ENCODE data around the gene AQP2.

- TF ChIP-seq, protein P1, sequence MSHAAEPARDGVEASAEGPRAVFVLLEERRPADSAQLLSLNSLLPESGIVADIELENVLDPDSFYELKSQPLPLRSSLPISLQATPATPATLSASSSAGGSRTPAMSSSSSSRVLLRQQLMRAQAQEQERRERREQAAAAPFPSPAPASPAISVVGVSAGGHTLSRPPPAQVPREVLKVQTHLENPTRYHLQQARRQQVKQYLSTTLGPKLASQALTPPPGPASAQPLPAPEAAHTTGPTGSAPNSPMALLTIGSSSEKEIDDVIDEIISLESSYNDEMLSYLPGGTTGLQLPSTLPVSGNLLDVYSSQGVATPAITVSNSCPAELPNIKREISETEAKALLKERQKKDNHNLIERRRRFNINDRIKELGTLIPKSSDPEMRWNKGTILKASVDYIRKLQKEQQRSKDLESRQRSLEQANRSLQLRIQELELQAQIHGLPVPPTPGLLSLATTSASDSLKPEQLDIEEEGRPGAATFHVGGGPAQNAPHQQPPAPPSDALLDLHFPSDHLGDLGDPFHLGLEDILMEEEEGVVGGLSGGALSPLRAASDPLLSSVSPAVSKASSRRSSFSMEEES (CRISPR knock-in tag; IDR thresholded peaks at IDR 0.05): no peak
- no peak for TF ChIP-seq RFX5 (IDR thresholded peaks at IDR 0.05; ENCODE audit: low read depth, low read length)
- TF ChIP-seq ZNF274 (CRISPR knock-in tag; IDR thresholded peaks at IDR 0.05): no peak
- TF ChIP-seq MED13 (CRISPR knock-in tag; IDR thresholded peaks at IDR 0.05): no peak
- no peak for TF ChIP-seq CTCF (CRISPR knock-in tag; IDR thresholded peaks at IDR 0.05)
- TF ChIP-seq, protein P2, sequence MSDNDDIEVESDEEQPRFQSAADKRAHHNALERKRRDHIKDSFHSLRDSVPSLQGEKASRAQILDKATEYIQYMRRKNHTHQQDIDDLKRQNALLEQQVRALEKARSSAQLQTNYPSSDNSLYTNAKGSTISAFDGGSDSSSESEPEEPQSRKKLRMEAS (IDR thresholded peaks at IDR 0.05): no peak
- TF ChIP-seq POLR2A (IDR thresholded peaks at IDR 0.05; ENCODE audit: insufficient read depth in 1 of 2, low read depth in 2 of 2, low read length in 2 of 2): no peak
- no peak for TF ChIP-seq POLR2AphosphoS5 (IDR thresholded peaks at IDR 0.05; ENCODE audit: low read depth, low read length)
- no peak for TF ChIP-seq SIN3A (IDR thresholded peaks at IDR 0.05; ENCODE audit: borderline replicate concordance, low read depth, low read length)
- TF ChIP-seq MAFK (conservative IDR thresholded peaks at IDR 0.05 in 1 of 2, IDR thresholded peaks at IDR 0.05 in 1 of 2; ENCODE audit: low read length in 2 of 2): no peak
- TF ChIP-seq EZH2 (conservative IDR thresholded peaks at IDR 0.05; ENCODE audit: low read depth, low read length): no peak
- TF ChIP-seq ZNF256 (CRISPR knock-in tag; conservative IDR thresholded peaks at IDR 0.05): no peak
Observed at GRCh38 chr12:49965836-49966235, 15.3 kb downstream of the AQP2 start.

All from HepG2 (cell line).